ENCODE measurements around the gene PCBP3.

- TF ChIP-seq EZH2 (optimal IDR thresholded peaks at IDR 0.05; ENCODE audit: low read depth, low read length) (no peak), CTCF (IDR thresholded peaks at IDR 0.05; ENCODE audit: low read length) (no peak)
Measured at GRCh38 chr21:45939521-45940045, 296.1 kb downstream of the PCBP3 start.

All from MM.1S (cell line).